Neural cell (in vitro differentiated cells): ENCODE results near the gene SETD6. TPM values are rescaled to one million over a fixed set of nuclear protein-coding genes. Genes with fewer than 3 reads are reported as not detected.

Source experiments
- H2AFZ ChIP-seq: fragments of 200-600, 300-800 bp; sonication (generic), shearing (Covaris generic); 2 replicates; pipeline ENCODE4 v1.6.0; 2014; ENCODE audit warnings: low read depth, mild to moderate bottlenecking, antibody characterized with exemption, low read length, moderate library complexity
- H3F3A ChIP-seq: fragments of 200-600 bp; shearing (Covaris generic); 2 replicates; pipeline ENCODE4 v1.6.1; 2016; ENCODE audit warnings: mild to moderate bottlenecking, moderate library complexity, mixed read lengths, antibody characterized with exemption, low read length; ENCODE audit not compliant: insufficient read depth, poor library complexity, severe bottlenecking
- H3K27ac ChIP-seq: fragments of 200-600, 300-800 bp; sonication (generic), shearing (Covaris generic); 2 replicates; pipeline ENCODE4 v1.5.1; 2014; ENCODE audit warnings: mild to moderate bottlenecking, low read length, moderate library complexity
- H3K27me3 ChIP-seq: fragments of 300-800, 200-600 bp; sonication (generic), shearing (Covaris generic); 2 replicates; pipeline ENCODE4 v1.6.0; 2014; ENCODE audit warnings: mild to moderate bottlenecking, low read depth, low read length, moderate library complexity; ENCODE audit not compliant: insufficient read depth
- H3K36me3 ChIP-seq: fragments of 300-800, 200-600 bp; sonication (generic), shearing (Covaris generic); 2 replicates; pipeline ENCODE4 v1.5.1; 2014; ENCODE audit warnings: mild to moderate bottlenecking, antibody characterized with exemption, low read length, moderate library complexity; ENCODE audit not compliant: insufficient read depth
- H3K4me2 ChIP-seq: fragments of 300-800, 200-600 bp; sonication (generic), shearing (Covaris generic); 2 replicates; pipeline ENCODE4 v1.6.0; 2014; ENCODE audit warnings: mild to moderate bottlenecking, low read length
- H3K4me3 ChIP-seq: fragments of 300-800, 200-600 bp; sonication (generic), shearing (Covaris generic); 2 replicates; pipeline ENCODE4 v1.5.1; 2014; ENCODE audit warnings: mild to moderate bottlenecking, low read length, moderate library complexity
- H3K79me2 ChIP-seq: fragments of 200-600 bp; shearing (Covaris generic); replicated peaks from 2 replicates; pipeline ENCODE4 v1.6.0; 2014; ENCODE audit warnings: mild to moderate bottlenecking, low read length, moderate library complexity; ENCODE audit not compliant: insufficient read depth
- H3K9ac ChIP-seq: fragments of 300-800, 200-600 bp; sonication (generic), shearing (Covaris generic); 2 replicates; pipeline ENCODE4 v1.6.1; 2016; ENCODE audit warnings: mild to moderate bottlenecking, low read length, mixed read lengths
- H3K9me2 ChIP-seq: fragments of 200-600 bp; shearing (Covaris generic); 2 replicates; pipeline ENCODE4 v1.6.1; 2016; ENCODE audit warnings: mild to moderate bottlenecking, low read length, mixed read lengths; ENCODE audit not compliant: insufficient read depth
- H3K9me3 ChIP-seq: fragments of 200-600, 300-800 bp; sonication (generic), shearing (Covaris generic); 2 replicates; pipeline ENCODE4 v1.6.1; 2016; ENCODE audit warnings: mild to moderate bottlenecking, mixed run types, low read length, moderate library complexity, mixed read lengths
- H4K20me1 ChIP-seq: fragments of 200-600 bp; shearing (Covaris generic); 2 replicates; pipeline ENCODE4 v1.6.1; 2016; ENCODE audit warnings: mild to moderate bottlenecking, mixed run types; ENCODE audit not compliant: insufficient read depth
- EP300 ChIP-seq: fragments of 450-650 bp; conservative IDR thresholded peaks from 2 replicates; pipeline ENCODE4 v1.6.1; 2014; ENCODE audit warnings: antibody characterized with exemption, mild to moderate bottlenecking, moderate library complexity; ENCODE audit not compliant: poor library complexity, severe bottlenecking
- EZH2 ChIP-seq: fragments of 200-600, 300-800 bp; shearing (Covaris generic), sonication (generic); IDR thresholded peaks from 2 replicates; pipeline ENCODE4 v1.6.1; 2014; ENCODE audit warnings: antibody characterized with exemption, low read length, borderline replicate concordance, mild to moderate bottlenecking; ENCODE audit not compliant: insufficient read depth, poor library complexity, severe bottlenecking
- MXI1 ChIP-seq: fragments of 450-650 bp; conservative IDR thresholded peaks from 2 replicates; pipeline ENCODE4 v1.6.1; 2014; ENCODE audit warnings: antibody characterized with exemption, mild to moderate bottlenecking; ENCODE audit not compliant: poor library complexity, severe bottlenecking
- POLR2AphosphoS5 ChIP-seq: IDR thresholded peaks from 2 replicates; pipeline ENCODE4 v1.6.1; 2012
- RAD21 ChIP-seq: fragments of 450-650 bp; conservative IDR thresholded peaks from 2 replicates; pipeline ENCODE4 v1.6.1; 2014; ENCODE audit warnings: antibody characterized with exemption, mild to moderate bottlenecking, moderate library complexity
- REST ChIP-seq: IDR thresholded peaks from 2 replicates; pipeline ENCODE4 v1.6.1; 2012; ENCODE audit warnings: borderline replicate concordance
- SMC3 ChIP-seq: fragments of 450-650 bp; conservative IDR thresholded peaks from 2 replicates; pipeline ENCODE4 v1.6.1; 2014; ENCODE audit warnings: antibody characterized with exemption, mild to moderate bottlenecking, moderate library complexity; ENCODE audit not compliant: poor library complexity
- TAF1 ChIP-seq: IDR thresholded peaks from 2 replicates; pipeline ENCODE4 v1.6.1; 2012; ENCODE audit warnings: low read depth
- polyA plus RNA-seq: library from polyadenylated mRNA; depleted of rRNA; stranded (reverse); fragments of >200 nt; gene quantifications from 2 replicates; pipeline ENCODE4 v1.2.3, GENCODE V29; 2014
- TF ChIP-seq, protein P1 (sequence below): fragments of 450-650 bp; IDR thresholded peaks from 2 replicates; pipeline ENCODE4 v1.5.1; 2014; ENCODE audit warnings: antibody characterized with exemption, mild to moderate bottlenecking, moderate library complexity; ENCODE audit not compliant: poor library complexity, severe bottlenecking

Gene SETD6
- polyA plus RNA-seq, 1 donor from 2014 or later: 61.2 TPM

DNA sequence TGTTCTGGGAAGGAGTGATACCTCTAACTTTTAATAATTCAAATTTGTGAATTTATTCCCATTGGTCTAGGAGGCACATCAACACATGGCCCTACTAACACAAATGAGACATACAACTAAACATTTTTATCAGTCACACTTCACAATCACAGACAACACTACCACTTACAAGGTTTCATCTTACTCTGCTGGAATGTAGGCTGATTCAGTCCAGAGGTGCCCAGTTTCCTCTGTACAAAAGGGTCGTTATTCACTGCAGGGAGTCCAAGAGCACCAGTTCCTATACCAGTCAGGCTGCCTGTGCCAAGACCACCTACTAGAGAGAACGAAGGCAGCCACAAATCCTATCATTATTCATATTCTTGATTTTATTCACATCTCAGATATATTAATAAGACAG, 41.4 kb downstream of the SETD6 start:
- Histone ChIP-seq H3K79me2 (no peaks in the 10 kb centered on the region), H2AFZ (no peak overlapping the region), H3K36me3 (no peaks in the 10 kb centered on the region), H3K9me3 (no peaks in the 10 kb centered on the region), H3K27ac (no peak overlapping the region), H4K20me1 (no peaks in the 10 kb centered on the region), H3K27me3 (no peaks in the 10 kb centered on the region), H3K4me3 (no peak overlapping the region), H3K9ac (no peak overlapping the region), H3K4me2 (no peak overlapping the region), H3F3A (no peaks in the 10 kb centered on the region), H3K9me2 (no peaks in the 10 kb centered on the region)
- TF ChIP-seq MXI1 (no peak), EZH2 (no peak), SMC3 (no peak), POLR2AphosphoS5 (no peak)
- TF ChIP-seq, protein P1, sequence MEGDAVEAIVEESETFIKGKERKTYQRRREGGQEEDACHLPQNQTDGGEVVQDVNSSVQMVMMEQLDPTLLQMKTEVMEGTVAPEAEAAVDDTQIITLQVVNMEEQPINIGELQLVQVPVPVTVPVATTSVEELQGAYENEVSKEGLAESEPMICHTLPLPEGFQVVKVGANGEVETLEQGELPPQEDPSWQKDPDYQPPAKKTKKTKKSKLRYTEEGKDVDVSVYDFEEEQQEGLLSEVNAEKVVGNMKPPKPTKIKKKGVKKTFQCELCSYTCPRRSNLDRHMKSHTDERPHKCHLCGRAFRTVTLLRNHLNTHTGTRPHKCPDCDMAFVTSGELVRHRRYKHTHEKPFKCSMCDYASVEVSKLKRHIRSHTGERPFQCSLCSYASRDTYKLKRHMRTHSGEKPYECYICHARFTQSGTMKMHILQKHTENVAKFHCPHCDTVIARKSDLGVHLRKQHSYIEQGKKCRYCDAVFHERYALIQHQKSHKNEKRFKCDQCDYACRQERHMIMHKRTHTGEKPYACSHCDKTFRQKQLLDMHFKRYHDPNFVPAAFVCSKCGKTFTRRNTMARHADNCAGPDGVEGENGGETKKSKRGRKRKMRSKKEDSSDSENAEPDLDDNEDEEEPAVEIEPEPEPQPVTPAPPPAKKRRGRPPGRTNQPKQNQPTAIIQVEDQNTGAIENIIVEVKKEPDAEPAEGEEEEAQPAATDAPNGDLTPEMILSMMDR: no peak

- no peak overlapping the region for H2AFZ ChIP-seq
- H3K27ac ChIP-seq: no peak overlapping the region
- no peak for TF ChIP-seq REST
- no peak for TF ChIP-seq SMC3
- no peak for TF ChIP-seq TAF1
- TF ChIP-seq RAD21: no peak
- no peak for TF ChIP-seq EP300
- TF ChIP-seq EZH2: no peak
- no peak for TF ChIP-seq POLR2AphosphoS5
- no peak for TF ChIP-seq MXI1
- TF ChIP-seq, protein P1: no peak
- H3K4me3 ChIP-seq: no peak overlapping the region
- H3K9ac ChIP-seq: no peak overlapping the region
- no peaks in the 10 kb centered on the region for H3F3A ChIP-seq
- no peaks in the 10 kb centered on the region for H4K20me1 ChIP-seq
- no peaks in the 10 kb centered on the region for H3K9me2 ChIP-seq
- H3K9me3 ChIP-seq: no peaks in the 10 kb centered on the region
- no peaks in the 10 kb centered on the region for H3K27me3 ChIP-seq
- H3K36me3 ChIP-seq: no peaks in the 10 kb centered on the region
- H3K4me2 ChIP-seq: no peak overlapping the region
- H3K79me2 ChIP-seq: no peaks in the 10 kb centered on the region
These were observed 47.9 kb downstream of the SETD6 start for GRCh38 chr16:58563235-58563634.
